Measurements from ENCODE around the gene COX6A2.

The COX6A2 gene

DNA sequence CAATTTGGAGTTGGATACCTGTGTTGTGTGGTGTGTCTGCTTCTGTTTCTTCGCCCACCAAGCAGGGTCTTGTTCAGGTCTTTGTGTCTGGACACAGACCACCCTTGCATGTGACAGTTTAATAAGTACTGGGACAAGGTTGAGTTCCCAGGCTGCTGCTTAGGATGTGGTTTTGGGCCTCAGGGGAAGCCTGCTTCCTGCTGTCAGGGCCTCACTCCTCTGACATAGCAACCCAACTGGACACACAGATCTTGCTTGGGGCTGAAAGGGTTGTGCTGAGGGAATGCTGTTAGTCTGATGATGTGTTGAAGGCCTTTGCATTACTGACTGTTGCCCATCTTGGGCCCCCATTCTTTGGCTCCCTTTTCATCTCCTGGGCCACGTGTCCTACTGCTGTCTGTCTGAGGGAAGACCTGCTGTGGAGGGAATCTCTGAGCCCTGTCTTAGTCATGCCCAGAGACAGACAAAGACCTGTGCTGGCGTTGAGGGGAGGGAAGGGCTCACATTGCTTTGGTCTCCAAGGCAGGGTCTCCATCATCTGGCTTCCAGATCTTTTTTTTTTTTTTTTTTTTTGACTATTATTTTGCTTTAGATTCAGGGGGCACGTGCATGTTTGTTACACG is 39.1 kb upstream of the COX6A2 start:
- Histone ChIP-seq H3K9me3 (replicated peaks; ENCODE audit: insufficient read depth, low read length) (no peaks in the 10 kb centered on the region), H3K4me3 (ENCODE audit: low read length) (no peak overlapping the region), H3K27me3 (replicated peaks; ENCODE audit: insufficient read depth, low read length) (no peaks in the 10 kb centered on the region), H3K27ac (ENCODE audit: low read length) (no peak overlapping the region), H4K20me1 (ENCODE audit: insufficient read depth, low read length) (no peaks in the 10 kb centered on the region), H3F3A (ENCODE audit: insufficient read depth, low read length) (no peaks in the 10 kb centered on the region), H3K4me2 (ENCODE audit: low read depth, low read length) (no peak overlapping the region), H3K4me1 (ENCODE audit: low read length) (no peaks in the 10 kb centered on the region), H2AFZ (ENCODE audit: low read length) (no peak overlapping the region), H3K36me3 (replicated peaks; ENCODE audit: insufficient read depth, low read length) (no peaks in the 10 kb centered on the region), H3K79me2 (ENCODE audit: low read length) (no peaks in the 10 kb centered on the region), H3K9ac (ENCODE audit: low read length) (no peak overlapping the region), H3K9me2 (replicated peaks; ENCODE audit: insufficient read depth, low read length) (no peaks in the 10 kb centered on the region)
- DNase-seq: no peak
- TF ChIP-seq EZH2 (optimal IDR thresholded peaks at IDR 0.05; ENCODE audit: low read depth, low read length) (no peak), CTCF (IDR thresholded peaks at IDR 0.05; ENCODE audit: low read length) (no peak), EZH2phosphoT487 (IDR thresholded peaks at IDR 0.05; ENCODE audit: low read length) (no peak)

DNA sequence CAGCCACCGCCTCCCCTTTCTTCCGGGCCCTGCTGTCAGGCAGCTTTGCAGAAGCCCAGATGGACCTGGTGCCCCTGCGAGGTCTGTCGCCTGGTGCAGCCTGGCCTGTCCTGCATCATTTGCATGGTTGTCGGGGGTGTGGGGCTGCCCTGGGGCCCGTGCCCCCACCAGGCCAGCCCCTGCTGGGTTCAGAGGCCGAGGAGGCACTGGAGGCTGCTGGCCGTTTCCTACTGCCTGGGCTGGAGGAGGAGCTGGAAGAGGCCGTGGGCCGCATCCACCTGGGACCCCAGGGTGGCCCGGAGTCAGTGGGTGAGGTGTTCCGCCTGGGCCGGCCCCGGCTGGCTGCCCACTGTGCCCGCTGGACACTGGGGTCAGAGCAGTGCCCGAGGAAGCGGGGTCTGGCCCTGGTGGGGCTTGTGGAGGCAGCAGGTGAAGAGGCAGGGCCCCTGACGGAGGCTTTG is 38.3 kb upstream of the COX6A2 start:
- no peak overlapping the region for H3K4me3 ChIP-seq (ENCODE audit: low read length)
- H4K20me1 ChIP-seq (ENCODE audit: insufficient read depth, low read length): no peaks in the 10 kb centered on the region
- DNase-seq: no peak
- no peak overlapping the region for H3K4me2 ChIP-seq (ENCODE audit: low read depth, low read length)
- no peaks in the 10 kb centered on the region for H3K4me1 ChIP-seq (ENCODE audit: low read length)
- TF ChIP-seq EZH2phosphoT487 (IDR thresholded peaks at IDR 0.05; ENCODE audit: low read length) (no peak), CTCF (IDR thresholded peaks at IDR 0.05; ENCODE audit: low read length) (no peak), EZH2 (optimal IDR thresholded peaks at IDR 0.05; ENCODE audit: low read depth, low read length) (no peak)
- no peak overlapping the region for H3K9ac ChIP-seq (ENCODE audit: low read length)
- H3K79me2 ChIP-seq (ENCODE audit: low read length): no peaks in the 10 kb centered on the region
- no peaks in the 10 kb centered on the region for H3K36me3 ChIP-seq (replicated peaks; ENCODE audit: insufficient read depth, low read length)
- no peaks in the 10 kb centered on the region for H3K27me3 ChIP-seq (replicated peaks; ENCODE audit: insufficient read depth, low read length)
- H3K27ac ChIP-seq (ENCODE audit: low read length): no peak overlapping the region
- no peaks in the 10 kb centered on the region for H3K9me2 ChIP-seq (replicated peaks; ENCODE audit: insufficient read depth, low read length)
- no peaks in the 10 kb centered on the region for H3K9me3 ChIP-seq (replicated peaks; ENCODE audit: insufficient read depth, low read length)
- H3F3A ChIP-seq (ENCODE audit: insufficient read depth, low read length): no peaks in the 10 kb centered on the region
- no peak overlapping the region for H2AFZ ChIP-seq (ENCODE audit: low read length)

DNA sequence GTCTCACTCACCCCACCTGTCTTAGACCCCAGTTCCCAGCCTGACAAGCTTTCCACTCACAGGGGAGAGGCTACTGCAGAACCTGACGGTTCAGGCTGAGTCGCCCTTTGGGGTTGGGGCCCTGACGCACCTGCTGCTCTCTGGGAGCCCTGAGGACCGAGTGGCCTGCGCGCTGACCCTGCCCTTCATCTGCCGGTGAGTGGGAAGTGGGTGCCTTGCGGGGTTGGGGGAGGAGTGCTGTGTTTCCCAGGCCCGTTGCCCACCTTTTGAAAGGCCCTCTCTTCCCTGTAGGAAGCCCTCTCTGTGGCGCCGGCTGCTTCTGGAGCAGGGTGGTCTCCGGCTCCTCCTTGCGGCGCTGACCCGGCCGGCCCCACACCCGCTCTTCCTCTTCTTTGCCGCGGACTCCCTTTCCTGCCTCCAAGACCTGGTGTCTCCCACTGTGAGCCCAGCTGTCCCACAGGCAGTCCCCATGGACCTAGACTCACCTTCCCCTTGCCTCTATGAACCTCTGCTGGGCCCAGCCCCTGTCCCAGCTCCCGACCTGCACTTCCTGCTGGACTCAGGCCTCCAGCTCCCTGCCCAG is 37.7 kb upstream of the COX6A2 start:
- no peak for TF ChIP-seq EZH2 (optimal IDR thresholded peaks at IDR 0.05; ENCODE audit: low read depth, low read length)
- no peak for TF ChIP-seq CTCF (IDR thresholded peaks at IDR 0.05; ENCODE audit: low read length)
- TF ChIP-seq EZH2phosphoT487 (IDR thresholded peaks at IDR 0.05; ENCODE audit: low read length): no peak
- H3K79me2 ChIP-seq (ENCODE audit: low read length): peaks cover 4% of the 10 kb centered on the region; the same call in 1 of the 2 replicates
- no peaks in the 10 kb centered on the region for H4K20me1 ChIP-seq (ENCODE audit: insufficient read depth, low read length)
- H3K9me2 ChIP-seq (replicated peaks; ENCODE audit: insufficient read depth, low read length): no peaks in the 10 kb centered on the region
- H2AFZ ChIP-seq (ENCODE audit: low read length): no peak overlapping the region
- no peak for DNase-seq
- H3F3A ChIP-seq (ENCODE audit: insufficient read depth, low read length): no peaks in the 10 kb centered on the region
- H3K36me3 ChIP-seq (replicated peaks; ENCODE audit: insufficient read depth, low read length): no peaks in the 10 kb centered on the region
- H3K4me1 ChIP-seq (ENCODE audit: low read length): no peaks in the 10 kb centered on the region
- H3K27me3 ChIP-seq (replicated peaks; ENCODE audit: insufficient read depth, low read length): no peaks in the 10 kb centered on the region
- H3K4me2 ChIP-seq (ENCODE audit: low read depth, low read length): no peak overlapping the region
- H3K4me3 ChIP-seq (ENCODE audit: low read length): no peak overlapping the region
- H3K9me3 ChIP-seq (replicated peaks; ENCODE audit: insufficient read depth, low read length): no peaks in the 10 kb centered on the region
- no peak overlapping the region for H3K27ac ChIP-seq (ENCODE audit: low read length)
- no peak overlapping the region for H3K9ac ChIP-seq (ENCODE audit: low read length)
